Esophagus (tissue), 2 donors: Measurements from ENCODE around the gene ZDHHC17. TPM values are rescaled to one million over a fixed set of nuclear protein-coding genes. Genes with fewer than 3 reads are reported as not detected.

Source experiments
- H3K27ac ChIP-seq, 2 donors: one replicate each; pipeline ENCODE4 v1.5.1; 2013; ENCODE audit warnings: low read depth in 2 of 2, mild to moderate bottlenecking in 2 of 2, inconsistent platforms in 1 of 2, low read length in 1 of 2, moderate library complexity in 1 of 2
- H3K27me3 ChIP-seq, 2 donors: one replicate each; pipeline ENCODE4 v1.6.1; 2013; ENCODE audit warnings: low read length in 2 of 2, control low read depth in 1 of 2, mild to moderate bottlenecking in 1 of 2; ENCODE audit not compliant: insufficient read depth in 2 of 2, control insufficient read depth in 1 of 2
- H3K36me3 ChIP-seq, 2 donors: one replicate each; pipeline ENCODE4 v1.6.1; 2013; ENCODE audit warnings: low read length in 1 of 2; ENCODE audit not compliant: control insufficient read depth in 2 of 2, insufficient read depth in 2 of 2
- H3K4me1 ChIP-seq, 2 donors: one replicate each; pipeline ENCODE4 v1.6.1; 2013; ENCODE audit warnings: low read length in 1 of 2; ENCODE audit not compliant: control insufficient read depth in 2 of 2, insufficient read depth in 2 of 2
- H3K4me3 ChIP-seq, 2 donors: one replicate each; pipeline ENCODE4 v1.5.1; 2013; ENCODE audit warnings: low read length in 2 of 2, mild to moderate bottlenecking in 2 of 2, low read depth in 1 of 2, moderate library complexity in 1 of 2
- H3K9me3 ChIP-seq, 2 donors: one replicate each; pipeline ENCODE4 v1.6.1; 2013; ENCODE audit warnings: mild to moderate bottlenecking in 2 of 2, low read depth in 1 of 2, low read length in 1 of 2, moderate library complexity in 1 of 2; ENCODE audit not compliant: control insufficient read depth in 2 of 2, insufficient read depth in 1 of 2
- WGBS, 2 donors: extraction: QIAGEN DNeasy Blood & Tissue Kit; methylation state at CpG; one replicate each; pipeline ENCODE4 v1.1.7; 2013; 5-methylcytosine and 5-hydroxymethylcytosine counted together
- polyA plus RNA-seq, 2 donors: library from polyadenylated mRNA; stranded (reverse); fragments of 200-250 nt; gene quantifications; one replicate each; pipeline ENCODE4 v1.2.3, GENCODE V29; 2013
- donor health status: healthy with polysubstance abuse.
- donor health status: Bipolar disorder and iron deficiency.

ZDHHC17 gene
- polyA plus RNA-seq, 2 donors: 5.3 to 6.6 TPM

DNA sequence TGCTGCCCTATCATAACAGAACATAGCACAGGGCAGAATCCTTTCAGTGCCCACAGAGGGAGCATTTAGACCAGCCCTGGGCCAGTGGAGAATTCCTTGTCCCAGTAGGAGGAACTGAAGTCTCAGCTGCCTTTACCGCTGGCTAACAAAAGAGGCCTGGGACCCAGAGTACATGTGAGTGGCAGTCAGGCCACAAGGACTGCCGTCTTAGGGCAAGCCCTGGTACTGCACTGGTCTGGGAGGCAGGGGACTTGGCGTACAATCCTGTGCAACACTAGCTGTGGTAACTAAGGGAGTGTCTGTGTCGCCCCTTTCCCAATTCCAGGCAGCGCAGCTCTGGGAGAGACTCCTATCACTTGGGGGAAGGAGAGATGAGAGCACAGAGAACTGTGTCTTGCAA is 131.9 kb downstream of the ZDHHC17 start:
- Histone ChIP-seq H3K4me1 (peaks cover 0 to 4% of the 10 kb centered on the region in 2 donors), H3K36me3 (no peaks in the 10 kb centered on the region), H3K27me3 (no peaks in the 10 kb centered on the region), H3K9me3 (no peaks in the 10 kb centered on the region), H3K4me3 (no peak overlapping the region), H3K27ac (no peak overlapping the region)
- WGBS, 2 donors: 91 to 97% methylated on average over 5 of the region's 5 CpGs

DNA sequence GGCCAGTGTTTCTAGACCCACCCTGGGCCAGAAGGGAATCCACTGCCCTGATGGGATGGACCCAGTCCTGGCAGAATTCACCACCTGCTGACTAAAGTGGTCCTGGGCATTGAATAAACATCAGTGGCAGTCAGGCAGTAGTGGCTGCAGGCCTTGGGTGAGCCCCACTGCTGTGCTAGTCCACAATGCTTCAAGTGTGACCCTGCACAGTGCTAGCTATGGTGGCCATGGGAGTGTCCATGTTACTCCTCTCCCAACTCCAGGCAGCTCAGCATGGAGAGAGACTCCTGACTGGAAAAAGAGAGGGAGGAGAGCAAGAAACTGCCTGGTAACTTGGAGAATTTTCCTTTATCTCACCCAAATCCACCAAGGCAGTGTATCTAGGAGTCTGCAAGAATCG is 132.4 kb downstream of the ZDHHC17 start:
- Histone ChIP-seq H3K27ac (no peak overlapping the region), H3K4me3 (no peak overlapping the region), H3K36me3 (no peaks in the 10 kb centered on the region), H3K27me3 (no peaks in the 10 kb centered on the region), H3K9me3 (no peaks in the 10 kb centered on the region), H3K4me1 (peaks cover 0 to 4% of the 10 kb centered on the region in 2 donors)
- 96 to 97% methylated on average over 1 of the region's 1 CpG for WGBS, 2 donors

DNA sequence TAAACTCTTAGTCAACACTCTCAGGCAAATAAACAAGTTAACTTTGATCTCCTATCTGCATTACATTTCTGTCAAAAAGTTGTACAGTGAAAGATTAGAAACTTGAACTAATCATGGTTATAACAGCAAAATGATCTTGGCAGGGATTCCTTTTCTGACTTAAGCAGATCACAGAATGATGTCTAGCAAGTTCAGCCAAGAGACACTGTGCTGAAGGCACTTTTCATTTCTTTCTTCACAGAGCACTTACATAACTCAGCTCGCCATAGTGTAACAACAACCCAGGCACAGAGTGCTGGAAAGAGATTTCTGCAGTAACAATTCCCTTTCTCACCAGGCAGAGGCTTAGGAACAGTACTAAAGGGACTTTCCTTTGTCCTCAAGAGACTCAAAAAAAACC is 134.5 kb downstream of the ZDHHC17 start:
- no peak overlapping the region for H3K4me3 ChIP-seq
- peaks cover 0 to 4% of the 10 kb centered on the region in 2 donors for H3K4me1 ChIP-seq
- 34 to 46% methylated on average over 1 of the region's 1 CpG for WGBS, 2 donors
- no peaks in the 10 kb centered on the region for H3K27me3 ChIP-seq
- no peaks in the 10 kb centered on the region for H3K9me3 ChIP-seq
- H3K36me3 ChIP-seq: no peaks in the 10 kb centered on the region
- peak overlapping the region in 1 of 2 donors; percentile 44 for H3K27ac ChIP-seq

DNA sequence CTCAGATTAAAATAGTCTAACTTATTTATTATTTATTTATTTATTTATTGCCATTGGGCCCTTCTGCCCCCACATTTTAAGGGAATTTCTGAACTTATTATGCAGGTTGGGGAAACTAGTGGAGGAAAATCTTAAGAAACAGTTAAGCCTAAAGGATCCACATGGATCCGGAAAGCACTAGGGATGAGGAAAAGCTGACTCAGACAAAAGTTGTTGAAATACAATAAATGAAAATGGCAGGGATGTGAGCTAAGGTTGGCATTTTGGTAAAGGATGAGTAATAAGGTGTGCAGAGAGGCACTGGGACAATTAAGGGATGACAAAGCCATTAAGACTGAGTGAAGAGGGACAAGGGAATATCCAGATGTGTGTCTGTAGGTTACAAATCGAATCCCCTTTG is 135.6 kb downstream of the ZDHHC17 start:
- H3K4me3 ChIP-seq: no peak overlapping the region
- no peaks in the 10 kb centered on the region for H3K36me3 ChIP-seq
- H3K4me1 ChIP-seq: peaks cover 0 to 4% of the 10 kb centered on the region in 2 donors
- H3K27me3 ChIP-seq: no peaks in the 10 kb centered on the region
- WGBS, 2 donors: 84 to 93% methylated on average over 2 of the region's 2 CpGs
- H3K9me3 ChIP-seq: no peaks in the 10 kb centered on the region
- H3K27ac ChIP-seq: no peak overlapping the region

DNA sequence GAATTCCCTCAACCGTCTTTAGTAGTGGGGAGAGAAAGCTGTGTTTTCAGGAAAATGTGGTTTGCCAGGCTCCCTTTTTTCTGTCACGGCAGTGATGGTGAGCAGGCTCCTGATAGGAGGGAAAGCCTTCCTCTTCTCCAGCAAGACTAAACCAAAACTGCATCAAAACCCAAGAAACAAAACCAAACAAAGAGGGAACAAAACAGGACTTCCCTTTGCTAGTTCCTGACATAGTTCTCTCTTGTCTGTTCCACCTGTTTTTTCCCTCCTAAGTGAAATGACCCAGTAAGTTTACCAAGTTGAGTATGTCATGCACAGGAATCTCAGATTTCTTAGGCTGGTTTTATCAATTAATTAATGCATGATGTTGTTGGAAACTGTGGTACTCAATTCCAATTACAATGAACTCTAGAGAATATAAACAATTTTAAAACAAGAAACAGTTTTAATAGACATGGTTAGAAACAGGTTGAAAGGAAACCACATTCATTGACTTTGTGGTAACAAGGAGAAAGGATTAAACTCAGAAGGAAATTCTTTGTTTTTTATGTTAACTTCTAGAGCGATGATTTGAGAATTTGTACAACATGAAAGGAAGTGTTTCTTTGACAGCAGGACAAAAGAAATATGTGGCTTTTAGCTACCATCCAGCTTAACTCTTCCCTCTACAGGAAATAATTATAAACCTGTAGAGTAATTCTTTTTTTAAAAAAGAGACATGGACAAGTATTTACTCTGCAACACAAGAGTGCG is 137.9 kb downstream of the ZDHHC17 start:
- WGBS, 2 donors: 49 to 70% methylated on average over 4 of the region's 4 CpGs
- Histone ChIP-seq H3K36me3 (no peaks in the 10 kb centered on the region), H3K27ac (no peak overlapping the region), H3K9me3 (no peaks in the 10 kb centered on the region), H3K4me3 (no peak overlapping the region), H3K4me1 (no peaks in the 10 kb centered on the region), H3K27me3 (no peaks in the 10 kb centered on the region)

Other genes with a start within 250 kb of the ZDHHC17 start
- gene OSBPL8, start 204.3 kb upstream of the ZDHHC17 start, polyA plus RNA-seq: 10 to 100 TPM in 1 of 2 donors, 1 to 10 TPM in 1; 9.3 to 11.1 TPM
- 10 to 100 TPM; 33.6 to 91.5 TPM for gene CSRP2, start 114.9 kb downstream of the ZDHHC17 start, polyA plus RNA-seq